GM12874 (cell line): ENCODE results near the gene DECR2.

Source experiments
- CTCF ChIP-seq: IDR thresholded peaks from 2 replicates; pipeline ENCODE4 v1.5.1; 2011; ENCODE audit warnings: low read depth, mild to moderate bottlenecking, control low read depth, low read length, moderate library complexity; ENCODE audit not compliant: insufficient read depth

Gene DECR2

GRCh38 chr16:425740-426114, 24.0 kb downstream of the DECR2 start:
- TF ChIP-seq CTCF = no peak

GRCh38 chr16:426115-426905, 24.6 kb downstream of the DECR2 start:
- TF ChIP-seq CTCF = no peak

GRCh38 chr16:426906-427249, 25.2 kb downstream of the DECR2 start:
- no peak for TF ChIP-seq CTCF

GRCh38 chr16:427250-427649, 25.6 kb downstream of the DECR2 start:
- no peak for TF ChIP-seq CTCF

- TF ChIP-seq CTCF = no peak
These were observed 29.2 kb downstream of the DECR2 start for GRCh38 chr16:430904-431303.

GRCh38 chr16:440627-441026, 38.9 kb downstream of the DECR2 start:
- no peak for TF ChIP-seq CTCF

GRCh38 chr16:441447-441846, 39.8 kb downstream of the DECR2 start:
- no peak for TF ChIP-seq CTCF
